ENCODE measurements around the gene ACOX3.
"Not testable (repeated sequence)": the region's sequence is repeated elsewhere in the genome, so short reads cannot be mapped to it uniquely, and the experiment has no call there.

ACOX3 gene

DNA sequence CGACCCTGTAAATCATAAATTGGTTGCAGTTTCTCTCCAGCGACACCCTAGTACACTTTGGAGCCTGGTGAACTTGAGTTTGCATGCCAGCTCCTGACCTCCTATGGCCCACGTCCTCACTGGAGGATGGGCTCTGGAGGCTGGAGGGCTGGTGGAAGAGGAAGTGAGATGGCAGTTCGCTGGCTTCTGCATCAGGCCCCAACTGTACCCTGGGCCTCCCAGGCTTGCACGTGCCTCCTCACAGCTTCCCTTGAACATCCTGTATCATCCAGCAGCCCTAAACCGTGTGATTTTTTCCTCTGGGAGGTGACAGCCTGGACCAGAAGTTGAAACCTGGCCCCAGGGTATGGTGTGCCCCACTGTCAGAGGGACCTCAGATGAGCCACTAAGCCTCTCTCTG lies 92.5 kb downstream of the ACOX3 start:
- DNase-seq = no peak

DNA sequence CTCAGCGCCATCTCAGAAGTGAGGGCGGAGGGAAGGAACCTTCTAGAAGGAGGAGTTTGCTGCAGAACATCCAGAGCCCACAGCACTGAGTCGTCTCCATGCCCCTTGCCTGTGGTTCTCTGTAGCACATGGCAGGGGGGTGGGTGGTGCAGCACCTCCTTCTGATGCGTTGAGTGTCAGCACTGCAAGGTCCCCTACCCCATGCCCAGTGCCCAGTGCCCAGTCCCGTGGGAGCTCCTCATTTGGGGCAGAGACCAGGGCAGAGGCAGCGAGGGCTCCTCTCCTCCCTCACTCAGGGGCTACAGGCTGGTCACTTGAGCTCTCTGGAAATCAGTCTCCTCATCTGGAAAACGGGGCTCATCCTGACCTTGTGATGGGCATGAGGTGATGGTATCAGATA lies 92.9 kb downstream of the ACOX3 start:
- no peak for DNase-seq

DNA sequence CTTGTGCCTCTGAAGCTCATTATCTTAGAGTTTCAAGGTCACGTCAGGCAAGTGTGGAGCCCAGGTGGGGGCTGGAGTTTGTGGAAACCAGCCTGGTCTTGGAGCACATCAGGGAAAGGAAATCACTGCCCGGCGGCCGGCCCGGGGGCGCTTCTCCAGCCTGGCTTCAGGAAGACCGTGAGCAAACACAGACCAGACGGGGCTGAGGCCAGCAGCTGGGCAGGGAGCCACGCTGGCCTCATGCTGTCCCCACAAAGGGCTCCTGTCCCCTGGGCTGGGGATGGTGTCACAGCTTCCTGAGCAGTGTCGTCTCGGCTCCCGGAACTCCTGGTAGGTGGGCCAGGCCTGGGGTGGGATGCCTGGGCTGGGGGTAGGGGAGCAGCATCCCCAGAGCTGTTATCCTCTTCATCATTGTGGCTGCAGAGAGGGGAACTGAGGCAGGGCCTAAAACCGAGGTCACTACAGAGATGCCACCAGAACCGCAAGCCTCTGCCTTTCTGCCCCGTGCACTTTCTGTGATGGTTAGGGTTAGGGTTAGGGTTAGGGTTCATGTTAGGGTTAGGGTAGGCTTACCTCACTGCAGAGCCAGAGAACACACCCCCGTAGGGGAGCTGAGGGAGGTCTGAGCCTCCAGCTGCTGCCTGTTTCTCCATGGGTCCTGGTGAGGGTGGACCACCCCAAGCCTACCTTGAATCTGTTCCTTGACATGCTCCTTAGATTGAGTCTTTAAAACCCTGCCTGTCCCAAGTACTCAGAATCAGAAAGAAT lies 93.5 kb downstream of the ACOX3 start:
- no peak for DNase-seq

DNA sequence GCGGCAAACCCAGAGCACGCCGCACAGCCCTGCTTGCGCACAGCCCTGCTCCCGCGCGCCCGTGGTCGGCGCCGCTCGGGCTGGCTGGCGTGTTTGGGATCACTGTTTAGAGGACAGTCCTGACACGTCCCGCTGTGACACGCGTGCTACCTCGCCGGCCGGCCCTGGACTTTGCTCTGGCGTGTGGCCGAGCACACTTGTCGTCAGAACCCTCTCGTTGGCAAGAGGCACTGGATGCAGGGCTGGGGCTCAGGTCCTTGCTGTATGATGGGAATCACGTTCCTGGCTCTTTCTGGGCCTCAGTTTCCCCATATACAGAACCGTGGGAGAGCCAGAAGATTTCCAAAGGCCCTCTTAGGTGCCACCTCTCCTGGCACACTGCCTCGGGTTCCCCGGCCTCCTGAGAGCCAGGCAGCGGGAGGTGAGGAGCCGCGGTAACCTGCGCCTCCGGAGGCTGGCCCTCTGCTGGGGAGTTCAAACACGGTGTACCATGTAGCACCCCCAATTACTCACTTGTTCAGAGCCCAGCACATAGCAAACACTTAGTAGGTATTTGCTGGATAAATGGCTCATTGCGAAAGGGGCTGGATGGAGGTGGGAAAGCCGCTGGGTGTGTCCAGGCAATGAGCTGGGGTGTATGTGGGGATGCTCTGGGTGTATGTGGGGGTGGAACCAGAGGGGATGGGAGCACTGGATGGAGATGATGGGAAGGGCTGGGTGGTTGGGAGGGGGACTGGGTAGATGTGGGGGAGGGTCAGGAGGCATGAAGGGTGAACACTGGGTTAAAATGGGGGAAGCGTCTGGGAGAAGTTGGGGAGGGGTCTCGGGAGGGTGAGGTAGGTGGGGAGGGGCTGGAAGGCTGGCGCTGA lies 94.3 kb downstream of the ACOX3 start:
- no peak for DNase-seq

DNA sequence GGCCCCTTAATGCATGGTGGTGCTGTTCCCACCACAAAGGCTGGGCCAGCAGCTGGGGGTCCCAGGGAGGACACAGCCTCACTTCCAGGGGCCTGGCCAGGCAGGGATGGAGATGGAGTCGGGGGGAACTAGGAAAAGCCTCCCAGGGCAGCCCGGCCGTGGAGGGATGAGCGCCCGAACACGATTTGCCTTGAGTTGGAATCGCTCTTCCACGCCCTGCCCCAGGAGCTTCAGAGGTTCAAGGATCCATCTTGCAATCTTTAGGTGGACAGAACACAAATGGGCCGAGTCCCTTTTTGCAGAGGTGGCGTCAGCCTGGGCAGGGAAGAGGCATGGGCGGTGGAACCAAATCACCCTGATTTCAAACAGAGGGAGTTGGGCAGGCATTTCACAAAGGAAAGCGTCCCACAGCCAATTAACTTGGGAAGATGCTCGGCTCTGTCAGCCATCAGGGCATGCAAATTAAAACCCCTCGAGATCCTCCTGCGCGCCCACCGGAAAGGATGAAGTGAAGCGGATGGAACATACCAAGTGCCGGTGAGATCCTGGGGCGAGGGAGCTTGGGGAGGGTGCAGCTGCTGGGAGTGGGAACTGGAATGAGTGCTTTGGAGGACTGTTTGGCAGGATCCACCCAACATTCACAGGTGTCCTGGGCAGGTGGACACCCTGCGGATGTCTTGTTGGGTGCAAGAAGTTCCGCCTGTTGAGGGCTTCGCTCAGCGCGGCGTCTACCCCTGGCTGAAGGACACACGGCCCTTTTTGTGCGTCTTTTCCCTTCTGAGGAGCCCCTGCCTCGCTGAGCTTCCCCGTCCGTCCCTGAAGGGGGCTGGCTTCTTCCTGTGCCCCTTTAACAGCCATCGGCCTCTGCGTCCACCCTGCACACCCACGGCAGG lies 95.2 kb downstream of the ACOX3 start:
- no peak for DNase-seq

DNA sequence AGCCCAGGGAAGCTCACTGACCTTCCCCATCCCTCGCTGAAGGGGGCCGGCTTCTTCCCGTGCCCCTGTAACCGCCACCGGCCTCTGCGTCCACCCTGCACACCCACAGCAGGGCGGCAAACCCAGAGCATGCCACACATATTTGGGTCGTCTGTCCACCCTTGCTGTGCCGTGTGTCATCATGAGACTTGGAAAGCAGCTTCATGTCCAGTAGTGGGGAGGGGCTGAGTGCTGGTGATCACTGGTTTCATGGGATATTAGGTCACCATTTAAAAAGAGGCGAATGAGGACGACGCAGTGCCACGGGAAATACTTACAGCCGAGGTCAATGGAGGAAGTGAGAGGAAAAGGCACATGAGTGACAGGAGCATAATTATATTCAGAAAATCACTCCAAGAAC lies 96.1 kb downstream of the ACOX3 start:
- no peak for DNase-seq

DNA sequence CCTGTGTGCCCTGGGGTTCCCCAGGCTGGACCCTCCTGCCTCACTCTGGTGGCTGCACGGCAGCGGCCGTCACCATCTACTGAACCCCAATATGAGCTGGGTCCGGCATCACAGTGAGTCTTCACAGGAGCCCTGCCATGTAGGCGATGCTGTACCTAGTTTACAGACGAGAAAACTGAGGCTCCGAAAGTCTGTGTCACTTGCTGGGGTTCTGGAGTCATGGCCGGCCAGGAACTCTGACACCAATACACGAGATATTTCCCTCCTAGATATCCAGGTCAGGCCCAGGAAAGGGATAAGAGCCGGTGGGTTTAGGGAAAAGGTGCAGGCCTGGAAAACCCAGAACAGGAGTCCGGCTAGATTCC lies 96.6 kb downstream of the ACOX3 start:
- no peak for DNase-seq

DNA sequence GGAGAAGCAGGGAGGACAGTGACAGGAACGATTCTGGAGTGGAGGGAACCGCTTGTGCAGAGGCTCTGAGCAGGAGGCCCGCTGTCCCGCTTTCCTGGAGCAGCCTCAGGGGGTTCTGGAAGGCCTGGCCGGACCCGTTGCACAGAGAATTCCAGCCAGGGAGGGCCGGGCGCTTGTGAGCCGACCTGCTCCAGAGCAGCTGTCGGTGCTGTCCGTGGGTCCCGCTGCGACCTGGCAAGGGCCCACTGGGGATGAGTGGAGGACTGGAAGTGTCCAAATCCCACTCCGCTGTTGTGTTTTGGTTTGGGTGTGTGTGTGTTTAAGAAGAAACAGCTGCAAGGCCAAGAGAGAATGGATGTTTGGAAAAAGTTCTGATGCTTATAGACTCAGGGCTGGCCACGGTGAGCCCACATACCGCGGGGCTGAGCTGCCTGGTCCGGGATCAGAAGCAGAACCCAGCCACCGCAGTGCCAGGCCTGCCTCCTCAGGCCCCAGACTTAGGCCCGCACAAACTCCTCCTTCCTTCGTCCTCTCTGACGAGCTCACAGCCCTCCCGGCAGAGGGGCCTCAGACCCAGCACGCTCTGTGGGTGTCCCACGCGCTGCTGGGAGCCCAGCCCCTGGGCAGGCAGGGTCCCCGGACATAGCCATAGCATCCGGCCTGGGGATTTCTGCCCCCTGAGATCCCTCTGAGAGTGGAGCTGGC lies 97.1 kb downstream of the ACOX3 start:
- no peak for DNase-seq

DNA sequence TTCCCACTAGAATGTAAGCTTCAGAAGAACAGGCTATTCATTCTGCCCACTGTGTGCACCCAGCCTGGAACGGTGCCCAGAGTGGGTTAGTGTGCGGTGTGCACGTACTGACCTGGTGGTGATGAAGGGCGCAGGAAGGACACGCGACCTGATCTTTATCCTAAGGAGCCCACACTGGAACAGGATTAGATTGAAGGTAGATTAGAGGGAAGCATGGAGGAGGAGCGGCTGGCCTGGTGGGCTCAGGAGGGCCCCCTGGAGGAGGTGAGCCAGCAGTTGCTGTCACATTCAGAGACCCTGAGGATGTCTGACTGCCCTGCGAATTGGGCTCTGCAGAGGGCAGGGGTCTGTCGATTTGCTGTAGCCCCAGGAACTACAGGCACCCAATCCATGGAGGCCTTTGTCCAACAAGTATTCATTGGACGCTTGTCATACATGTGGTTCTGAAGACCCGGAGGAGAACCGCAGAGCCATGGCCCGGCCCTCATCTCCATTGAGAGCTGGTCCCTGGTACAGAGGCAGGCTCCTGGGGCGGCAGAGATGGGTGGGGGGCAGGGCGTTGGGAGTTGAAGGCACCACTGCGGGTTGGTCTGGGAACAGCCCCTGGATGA lies 97.8 kb downstream of the ACOX3 start:
- no peak for DNase-seq

DNA sequence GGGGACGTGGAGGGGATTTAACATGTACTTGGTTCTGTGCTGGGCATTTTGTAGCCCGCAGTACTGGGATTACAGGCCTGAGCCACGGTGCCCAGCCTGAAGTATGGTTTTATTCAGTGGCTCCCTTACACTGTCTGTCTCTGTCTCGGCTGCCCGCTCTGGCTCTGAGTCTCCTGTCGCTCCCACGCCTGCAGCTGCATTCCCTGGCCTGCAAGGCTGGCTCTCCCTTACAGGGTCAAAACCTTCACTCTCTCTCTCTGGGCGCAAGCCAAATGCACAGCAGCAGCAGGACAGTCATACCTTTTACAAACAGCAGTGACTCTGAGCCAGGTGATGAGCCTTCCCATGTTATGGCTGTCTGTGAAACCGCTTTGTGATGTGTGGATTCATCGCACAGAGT lies 98.8 kb downstream of the ACOX3 start:
- DNase-seq = no peak

DNA sequence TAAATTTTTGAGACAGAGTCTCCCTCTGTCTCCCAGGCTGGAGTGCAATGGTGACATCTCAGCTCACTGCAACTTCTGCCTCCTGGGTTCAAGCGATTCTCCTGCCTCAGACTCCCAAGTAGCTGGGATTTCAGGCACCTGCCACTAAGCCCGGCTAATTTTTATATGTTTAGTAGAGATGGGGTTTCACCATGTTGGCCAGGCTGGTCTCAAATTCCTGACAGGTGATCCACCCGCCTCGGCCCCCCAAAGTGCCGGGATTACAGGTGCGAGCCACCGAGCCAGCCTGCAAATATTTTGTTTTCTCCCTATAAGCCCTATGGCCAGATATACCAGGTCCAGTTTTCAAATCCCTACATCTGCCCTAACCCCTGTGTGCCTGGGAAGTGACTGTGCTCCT lies 99.2 kb downstream of the ACOX3 start:
- DNase-seq = not testable (repeated sequence)

DNA sequence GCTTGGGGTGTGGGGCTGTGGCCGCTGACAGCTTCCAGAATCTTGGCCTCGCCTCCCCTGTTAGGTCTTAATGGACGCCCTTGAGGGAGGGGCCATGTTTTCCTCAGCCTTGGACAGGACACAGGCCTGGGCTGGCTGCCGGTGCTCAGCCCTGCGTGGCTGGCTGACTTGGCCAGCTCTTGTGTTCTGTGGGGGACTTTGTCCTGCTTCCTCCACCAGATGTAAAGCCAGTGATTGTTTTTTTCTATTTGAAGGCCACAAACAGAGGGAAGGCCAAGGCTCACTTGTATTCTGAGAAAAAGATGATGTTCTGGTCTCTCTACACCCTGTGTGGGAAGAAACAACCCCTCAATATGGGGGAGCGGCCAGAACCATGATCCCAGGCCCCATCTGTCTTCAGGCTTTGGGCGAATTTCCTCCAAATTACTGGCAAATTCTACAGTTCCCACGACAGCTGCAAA lies 99.7 kb downstream of the ACOX3 start:
- DNase-seq = no peak

DNA sequence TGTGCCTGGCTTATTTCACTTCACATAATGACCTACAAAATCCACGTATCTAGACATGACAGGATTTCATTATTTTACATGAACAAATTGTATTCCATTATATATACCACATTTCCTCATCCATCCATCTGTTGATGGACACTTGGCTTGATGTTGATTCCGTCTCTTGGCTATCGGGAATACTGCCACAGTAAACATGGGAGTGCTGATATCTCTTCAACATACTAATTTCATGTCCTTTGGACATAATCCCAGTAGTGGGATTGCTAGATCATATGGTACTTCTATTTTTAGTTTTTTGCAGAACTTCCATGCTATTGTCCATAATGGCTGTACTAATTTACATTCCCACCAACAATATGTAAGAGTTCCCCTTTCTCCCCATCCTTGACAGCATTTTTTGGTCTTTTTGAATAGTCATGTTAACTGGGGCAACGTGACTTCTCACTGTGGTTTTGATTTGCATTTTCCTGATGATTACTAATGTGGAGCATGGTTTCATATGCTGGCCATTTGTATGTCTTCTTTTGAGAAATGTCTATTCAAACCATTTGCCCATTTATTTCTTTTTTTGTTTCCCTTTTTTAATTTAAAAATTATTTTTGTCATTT lies 102.1 kb downstream of the ACOX3 start:
- peak; percentile 12 for DNase-seq

DNA sequence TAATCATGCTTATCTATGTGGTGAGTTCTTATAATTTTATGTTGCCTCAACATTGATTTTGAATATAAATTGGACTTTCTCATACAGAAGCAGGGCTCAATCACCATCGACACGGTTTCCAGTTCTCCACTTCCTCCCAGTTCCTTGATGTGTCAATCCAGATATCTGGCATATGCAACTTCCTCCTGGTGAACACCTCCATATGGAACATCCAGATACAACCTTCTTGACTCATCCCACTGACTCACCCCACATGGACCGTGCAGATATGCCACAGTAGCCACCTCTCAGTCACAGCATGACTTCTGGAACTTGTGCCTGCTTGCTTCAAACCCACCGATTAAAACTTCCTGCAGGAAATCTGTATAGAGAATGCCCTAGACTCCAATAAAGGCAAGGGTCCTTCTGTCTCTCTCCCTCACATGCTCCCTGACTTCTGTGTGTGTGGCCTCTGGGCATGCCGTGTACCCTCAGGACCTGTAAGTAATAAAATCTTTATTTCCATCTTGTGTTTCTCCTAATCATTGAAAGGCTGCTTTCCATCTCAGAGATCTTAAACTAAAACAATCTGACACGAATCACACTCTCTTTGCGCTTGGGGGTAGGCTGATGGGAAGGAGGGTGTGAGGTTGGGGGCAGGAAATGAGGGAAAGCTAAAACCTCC lies 104.0 kb downstream of the ACOX3 start:
- peak; percentile 71 for DNase-seq

DNA sequence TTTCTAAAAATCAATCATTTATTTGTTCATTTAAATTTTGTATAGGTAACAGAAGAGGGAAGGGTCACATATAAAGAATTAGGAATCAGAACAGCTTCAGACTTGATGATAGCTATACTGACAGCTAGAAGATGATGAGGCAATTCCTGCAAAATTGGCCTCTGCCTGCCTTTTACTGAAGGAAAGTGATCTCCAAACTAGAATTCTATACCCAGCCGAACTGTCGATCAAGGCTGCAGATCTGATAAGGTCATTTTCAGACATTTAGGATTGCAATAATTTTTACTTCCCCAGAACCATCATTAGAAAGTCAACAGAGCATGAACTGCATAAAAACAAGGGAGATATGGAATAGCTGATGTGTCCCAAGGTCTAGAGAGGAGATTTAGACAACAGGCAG lies 104.7 kb downstream of the ACOX3 start:
- no peak for DNase-seq

DNA sequence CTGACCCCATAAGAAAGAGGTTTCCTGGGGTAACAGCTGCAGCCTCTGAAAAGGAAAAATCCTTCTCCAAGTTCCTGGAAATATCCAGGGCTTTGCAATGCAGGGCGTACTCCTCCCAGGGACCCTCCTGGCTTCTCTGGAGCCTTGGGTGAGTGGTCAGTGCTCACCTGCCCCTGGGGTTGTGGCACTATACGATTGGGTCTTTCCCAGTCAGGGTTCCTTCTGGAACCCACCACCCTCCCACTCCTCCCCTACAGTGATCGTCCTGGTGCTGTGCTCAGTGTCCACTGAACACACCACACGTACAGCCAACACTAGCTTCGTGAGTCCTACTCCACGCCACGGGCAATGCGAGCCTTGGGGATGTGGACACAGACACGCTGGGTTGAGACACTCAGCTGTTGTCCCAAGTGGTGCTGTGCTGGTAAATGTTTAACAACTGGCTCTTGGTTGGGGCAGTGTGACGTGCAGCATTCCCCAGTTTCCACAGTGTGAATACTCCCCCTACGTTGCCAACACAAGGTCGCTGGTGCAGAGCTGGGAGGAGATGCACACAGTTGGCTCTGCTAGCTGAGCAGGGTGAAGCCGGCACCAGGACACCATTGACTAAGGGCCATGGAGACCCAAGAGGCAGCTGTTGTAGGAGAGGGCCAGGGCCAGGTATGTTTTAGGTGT lies 105.6 kb downstream of the ACOX3 start:
- no peak for DNase-seq

DNA sequence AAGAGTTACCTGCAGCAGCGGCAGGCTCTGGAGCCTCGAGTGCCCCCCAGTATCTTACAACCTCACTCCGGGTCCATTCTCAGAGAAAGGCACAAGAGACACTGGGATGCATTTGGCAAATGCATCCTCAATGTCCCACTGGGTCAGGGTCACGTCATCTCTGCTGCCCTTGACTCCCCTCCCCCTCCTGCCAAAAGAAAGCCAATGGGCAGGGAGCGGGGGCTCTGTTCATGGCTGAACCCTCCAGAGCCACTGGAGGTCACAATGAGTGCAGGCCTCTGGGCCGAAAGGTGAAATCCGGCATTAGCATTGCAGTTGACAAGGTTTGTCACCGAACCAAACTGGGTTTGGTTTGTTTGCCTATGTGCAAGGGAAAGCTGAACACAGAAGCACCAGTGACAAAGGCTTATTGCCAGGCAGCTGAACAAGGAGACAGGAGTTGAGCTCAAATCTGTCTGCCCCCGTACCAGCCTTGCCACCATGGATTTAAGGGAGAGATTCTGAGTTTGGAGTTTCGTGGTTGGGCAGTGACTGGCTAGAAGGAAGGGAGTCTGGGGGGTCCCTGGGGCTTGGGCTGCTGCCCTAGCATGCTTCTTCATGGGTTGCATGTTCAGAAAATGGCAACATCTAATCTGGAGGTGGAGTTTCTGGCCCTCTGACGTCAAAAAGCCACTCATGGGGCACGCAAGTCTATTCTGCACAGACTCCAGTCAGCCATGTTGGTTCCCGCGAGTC lies 106.6 kb downstream of the ACOX3 start:
- DNase-seq = no peak

DNA sequence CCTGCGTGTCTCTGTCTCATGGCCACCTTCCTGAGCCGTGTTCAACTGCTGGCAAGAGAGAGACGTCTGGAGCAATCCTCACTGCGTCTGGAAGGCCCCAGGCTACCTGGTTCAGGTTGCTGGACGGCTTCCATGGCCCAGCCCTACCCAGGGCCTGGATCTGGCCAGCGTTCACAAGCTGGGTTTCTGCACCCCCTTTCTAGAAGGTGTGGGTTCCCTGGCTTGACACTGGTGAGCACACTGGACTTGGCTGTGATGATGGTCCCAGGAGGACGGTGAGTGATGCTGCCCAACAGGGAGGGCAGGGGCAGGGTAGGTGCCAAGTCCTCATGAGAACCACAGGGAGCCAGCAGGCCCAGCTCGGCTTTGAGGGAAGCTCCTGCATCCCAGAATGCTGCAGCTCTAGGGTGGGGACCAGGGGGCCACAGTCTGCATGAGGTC lies 107.6 kb downstream of the ACOX3 start:
- DNase-seq = no peak

DNA sequence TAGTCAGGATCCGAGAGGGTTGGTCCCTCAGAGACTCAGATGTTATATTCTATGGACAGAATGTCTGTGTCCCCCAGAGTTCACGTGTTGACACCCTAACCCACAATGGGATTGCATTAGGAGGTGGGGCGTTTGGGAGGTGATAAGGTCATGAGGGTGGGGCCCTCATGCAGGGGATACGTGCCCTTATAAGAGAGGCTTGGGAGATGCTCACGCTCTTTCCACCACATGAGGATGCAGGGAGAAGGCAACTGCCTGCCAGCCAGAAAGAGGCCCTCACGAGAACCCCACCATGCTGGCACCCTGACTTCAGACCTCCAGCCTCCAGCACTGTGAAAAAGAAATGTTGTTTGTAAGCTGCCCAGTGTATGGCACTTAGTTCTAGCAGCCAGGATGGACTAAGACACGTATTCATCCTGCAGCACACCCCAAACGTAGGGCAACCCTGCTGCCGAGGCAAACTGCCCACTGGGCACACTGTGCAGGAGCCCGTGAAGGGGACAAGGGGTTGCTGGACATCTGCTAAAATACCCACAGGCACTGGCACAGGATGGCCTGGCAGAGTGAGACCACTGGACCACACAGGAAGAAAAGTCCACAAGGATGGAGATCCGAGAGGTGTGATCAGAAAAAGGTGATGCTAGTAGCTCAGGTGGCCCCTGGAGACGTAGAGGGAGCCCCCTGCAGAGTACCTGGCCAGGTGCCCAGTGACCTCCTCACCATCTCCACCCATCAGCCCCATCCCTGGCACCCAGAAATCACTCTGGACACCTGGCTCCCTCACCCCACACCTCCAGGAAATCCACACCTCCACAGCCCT lies 108.3 kb downstream of the ACOX3 start:
- DNase-seq = no peak
